Measurements from ENCODE around the gene ADARB1.
"Not testable (repeated sequence)": the region's sequence is repeated elsewhere in the genome, so short reads cannot be mapped to it uniquely, and the experiment has no call there.

ADARB1 gene

GRCh38 chr21:45139473-45139872, 65.1 kb downstream of the ADARB1 start:
- DNase-seq, result no peak

GRCh38 chr21:45140346-45140940, 66.1 kb downstream of the ADARB1 start:
- peak; percentile 91 for DNase-seq

GRCh38 chr21:45140944-45141343, 66.6 kb downstream of the ADARB1 start:
- DNase-seq, result not testable (repeated sequence)

- no peak for DNase-seq
Measured at GRCh38 chr21:45141507-45141906, 67.1 kb downstream of the ADARB1 start.

- peak; percentile 83 for DNase-seq
Measured at GRCh38 chr21:45142469-45143308, 68.3 kb downstream of the ADARB1 start.

- no peak for DNase-seq
Measured at GRCh38 chr21:45143855-45144254, 69.5 kb downstream of the ADARB1 start.

- DNase-seq, result no peak
Measured at GRCh38 chr21:45145146-45145545, 70.8 kb downstream of the ADARB1 start.

- not testable (repeated sequence) for DNase-seq
Measured at GRCh38 chr21:45145846-45146245, 71.5 kb downstream of the ADARB1 start.

GRCh38 chr21:45146306-45146705, 71.9 kb downstream of the ADARB1 start:
- DNase-seq, result no peak

- no peak for DNase-seq
Measured at GRCh38 chr21:45146801-45147200, 72.4 kb downstream of the ADARB1 start.

- no peak for DNase-seq
Measured at GRCh38 chr21:45147473-45148315, 73.3 kb downstream of the ADARB1 start.

- DNase-seq, result no peak
Measured at GRCh38 chr21:45148316-45148990, 74.1 kb downstream of the ADARB1 start.

GRCh38 chr21:45149021-45149420, 74.6 kb downstream of the ADARB1 start:
- no peak for DNase-seq

GRCh38 chr21:45150638-45151131, 76.3 kb downstream of the ADARB1 start:
- DNase-seq, result no peak

- DNase-seq, result no peak
Measured at GRCh38 chr21:45151445-45152160, 77.2 kb downstream of the ADARB1 start.

- no peak for DNase-seq
Measured at GRCh38 chr21:45152265-45152746, 77.9 kb downstream of the ADARB1 start.

- DNase-seq, result peak; percentile 35
Measured at GRCh38 chr21:45153358-45154318, 79.3 kb downstream of the ADARB1 start.

GRCh38 chr21:45154511-45155508, 80.4 kb downstream of the ADARB1 start:
- peak; percentile 72 for DNase-seq

- DNase-seq, result no peak
Measured at GRCh38 chr21:45155910-45156309, 81.5 kb downstream of the ADARB1 start.

Measured in HCEC 1CT (cell line).